Measurements from ENCODE around the gene GAB2.

GAB2 gene

GRCh38 chr11:78449866-78450265 lies 32.2 kb upstream of the GAB2 start:
- no peaks in the 10 kb centered on the region for H3K27me3 Mint-ChIP-seq (ENCODE audit: low read depth, poor library complexity)
- no peaks in the 10 kb centered on the region for H3K9me3 Mint-ChIP-seq
- peaks cover 30% of the 10 kb centered on the region for H3K36me3 Mint-ChIP-seq (ENCODE audit: low read depth)
- H3K27ac Mint-ChIP-seq: no peak overlapping the region
- no peak overlapping the region for H3K4me3 Mint-ChIP-seq
- no peak for TF ChIP-seq CTCF (IDR thresholded peaks at IDR 0.05)
- no peaks in the 10 kb centered on the region for H3K4me1 Mint-ChIP-seq
- DNase-seq: no peak

- H3K27me3 Mint-ChIP-seq (ENCODE audit: low read depth, poor library complexity): no peaks in the 10 kb centered on the region
- no peaks in the 10 kb centered on the region for H3K4me1 Mint-ChIP-seq
- no peaks in the 10 kb centered on the region for H3K9me3 Mint-ChIP-seq
- no peak overlapping the region for H3K4me3 Mint-ChIP-seq
- TF ChIP-seq CTCF (IDR thresholded peaks at IDR 0.05): no peak
- no peak for DNase-seq
- H3K36me3 Mint-ChIP-seq (ENCODE audit: low read depth): peaks cover 48% of the 10 kb centered on the region
- H3K27ac Mint-ChIP-seq: no peak overlapping the region
Measured at GRCh38 chr11:78446210-78446609, 28.6 kb upstream of the GAB2 start.

DNA sequence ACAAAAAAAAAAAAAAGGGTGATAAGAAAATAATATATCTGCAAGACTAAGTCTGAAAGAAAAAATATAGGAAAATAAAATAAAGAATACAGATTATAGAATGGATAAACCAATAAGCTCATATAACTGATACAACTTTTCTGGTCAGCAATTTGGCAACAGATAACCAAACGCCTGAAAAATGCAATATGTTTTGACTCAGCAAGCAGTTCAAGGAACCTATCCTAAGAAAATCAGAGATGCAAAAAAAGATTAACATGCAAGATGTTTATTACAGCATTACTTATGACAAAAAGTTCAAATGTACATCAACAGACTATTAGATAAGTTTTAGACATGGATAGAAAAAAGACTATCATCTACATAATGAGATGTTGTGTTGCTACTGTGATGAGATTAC lies 27.1 kb upstream of the GAB2 start:
- no peak for DNase-seq
- no peak for TF ChIP-seq CTCF (IDR thresholded peaks at IDR 0.05)
- Mint-ChIP-seq H3K4me3 (no peak overlapping the region), H3K27me3 (ENCODE audit: low read depth, poor library complexity) (no peaks in the 10 kb centered on the region), H3K4me1 (no peaks in the 10 kb centered on the region), H3K36me3 (ENCODE audit: low read depth) (peaks cover 49% of the 10 kb centered on the region), H3K9me3 (no peaks in the 10 kb centered on the region), H3K27ac (no peak overlapping the region)

DNA sequence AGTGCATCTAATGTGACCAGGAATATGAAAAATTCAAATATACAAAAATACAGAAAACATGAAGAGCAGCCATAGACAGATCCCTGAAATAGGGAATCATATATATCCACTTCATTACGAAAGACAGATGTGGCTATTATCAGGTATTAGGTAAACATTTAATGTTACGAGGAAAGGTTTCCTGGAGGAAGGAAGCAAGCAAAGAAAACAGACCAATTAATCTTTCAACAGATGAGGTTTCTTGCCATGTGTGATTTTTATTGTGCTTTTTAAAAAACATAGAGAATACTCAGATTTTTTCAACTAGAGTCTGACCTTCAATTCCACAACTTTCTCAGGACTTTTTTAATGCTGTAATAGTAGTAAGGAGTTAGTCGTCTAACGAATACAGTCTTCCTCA lies 24.3 kb upstream of the GAB2 start:
- Mint-ChIP-seq H3K36me3 (ENCODE audit: low read depth) (peaks cover 52% of the 10 kb centered on the region), H3K27ac (no peak overlapping the region), H3K9me3 (no peaks in the 10 kb centered on the region), H3K4me3 (no peak overlapping the region), H3K4me1 (no peaks in the 10 kb centered on the region), H3K27me3 (ENCODE audit: low read depth, poor library complexity) (no peaks in the 10 kb centered on the region)
- no peak for TF ChIP-seq CTCF (IDR thresholded peaks at IDR 0.05)
- DNase-seq: no peak

GRCh38 chr11:78438298-78438975 lies 20.8 kb upstream of the GAB2 start:
- Mint-ChIP-seq H3K36me3 (ENCODE audit: low read depth) (peaks cover 52% of the 10 kb centered on the region), H3K9me3 (no peaks in the 10 kb centered on the region), H3K27me3 (ENCODE audit: low read depth, poor library complexity) (no peaks in the 10 kb centered on the region), H3K4me1 (no peaks in the 10 kb centered on the region), H3K27ac (no peak overlapping the region), H3K4me3 (no peak overlapping the region)
- DNase-seq: no peak
- TF ChIP-seq CTCF (IDR thresholded peaks at IDR 0.05): no peak

DNA sequence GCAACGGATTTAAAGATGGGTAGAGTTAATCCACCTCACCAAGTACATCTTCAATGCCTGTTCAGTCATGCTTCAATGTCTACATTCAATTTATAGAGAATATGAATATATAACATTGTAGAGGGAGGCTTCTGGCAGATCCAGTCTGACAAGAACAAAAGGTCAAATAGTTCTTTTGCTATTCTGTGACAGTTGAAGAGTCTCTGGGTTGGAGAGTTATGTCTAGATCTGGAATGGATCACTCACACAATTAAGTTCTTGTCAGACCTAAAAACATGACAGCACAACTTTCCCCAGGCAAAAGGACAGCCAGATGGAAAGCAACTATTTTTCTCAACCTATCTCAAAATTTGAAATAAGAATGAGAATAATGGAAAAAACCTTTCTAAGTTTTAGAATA lies 15.3 kb upstream of the GAB2 start:
- no peak for DNase-seq
- Mint-ChIP-seq H3K4me1 (no peaks in the 10 kb centered on the region), H3K27ac (no peak overlapping the region), H3K36me3 (ENCODE audit: low read depth) (peaks cover 17% of the 10 kb centered on the region), H3K4me3 (no peak overlapping the region), H3K9me3 (no peaks in the 10 kb centered on the region), H3K27me3 (ENCODE audit: low read depth, poor library complexity) (no peaks in the 10 kb centered on the region)
- no peak for TF ChIP-seq CTCF (IDR thresholded peaks at IDR 0.05)

All from nephron progenitor cell (in vitro differentiated cells).